HL-60/S4 (cell line): ENCODE measurements around the gene OTUB2.

ENCODE experiments used
- in situ Hi-C: fragments of 300-500 bp; cut with MboI; formaldehyde crosslinking; loops from 2 replicates; pipeline ENCODE4 v1.14.3; 2022; ENCODE audit warnings: low sequenced_read_pairs

The OTUB2 gene

GRCh38 chr14:94020267-94020666 lies 5.9 kb upstream of the OTUB2 start:
- in situ Hi-C loops, result no loop called here

GRCh38 chr14:94021001-94021400 lies 5.1 kb upstream of the OTUB2 start:
- in situ Hi-C loops, result no loop called here

GRCh38 chr14:94021416-94022157 lies 4.6 kb upstream of the OTUB2 start:
- in situ Hi-C loops, result no loop called here

GRCh38 chr14:94022532-94023411 lies 3.4 kb upstream of the OTUB2 start:
- in situ Hi-C loops, result no loop called here

- in situ Hi-C loops, result no loop called here
Measured at GRCh38 chr14:94024549-94024948, 1.6 kb upstream of the OTUB2 start.

- in situ Hi-C loops, result no loop called here
Measured at GRCh38 chr14:94025720-94026119, 420 bp upstream of the OTUB2 start.

- in situ Hi-C loops, result no loop called here
Measured at GRCh38 chr14:94026889-94027469, 839 bp downstream of the OTUB2 start.

- in situ Hi-C loops, result no loop called here
Measured at GRCh38 chr14:94027566-94028449, 1.7 kb downstream of the OTUB2 start.

- in situ Hi-C loops, result no loop called here
Measured at GRCh38 chr14:94028450-94028826, 2.3 kb downstream of the OTUB2 start.

- in situ Hi-C loops, result no loop called here
Measured at GRCh38 chr14:94029265-94029664, 3.1 kb downstream of the OTUB2 start.

- in situ Hi-C loops, result no loop called here
Measured at GRCh38 chr14:94029671-94030203, 3.6 kb downstream of the OTUB2 start.

- in situ Hi-C loops, result no loop called here
Measured at GRCh38 chr14:94030571-94030970, 4.4 kb downstream of the OTUB2 start.

GRCh38 chr14:94031161-94031882 lies 5.2 kb downstream of the OTUB2 start:
- in situ Hi-C loops, result no loop called here

- in situ Hi-C loops, result no loop called here
Measured at GRCh38 chr14:94031883-94032279, 5.7 kb downstream of the OTUB2 start.

GRCh38 chr14:94034886-94035285 lies 8.7 kb downstream of the OTUB2 start:
- in situ Hi-C loops, result no loop called here

- in situ Hi-C loops, result no loop called here
Measured at GRCh38 chr14:94036313-94037167, 10.4 kb downstream of the OTUB2 start.

GRCh38 chr14:94037954-94038353 lies 11.8 kb downstream of the OTUB2 start:
- in situ Hi-C loops, result no loop called here

- in situ Hi-C loops, result no loop called here
Measured at GRCh38 chr14:94038510-94038909, 12.4 kb downstream of the OTUB2 start.
